Hematopoietic multipotent progenitor cell treated with erythropoietin and hydrocortisone succinate and interleukin-3 and kit ligand, for 4 days (in vitro differentiated cells): ENCODE results near the gene TAGLN2.

Source experiments
- DNase-seq: peaks from one replicate; pipeline ENCODE4 v3.0.0-alpha.2; 2015

Gene TAGLN2

DNA sequence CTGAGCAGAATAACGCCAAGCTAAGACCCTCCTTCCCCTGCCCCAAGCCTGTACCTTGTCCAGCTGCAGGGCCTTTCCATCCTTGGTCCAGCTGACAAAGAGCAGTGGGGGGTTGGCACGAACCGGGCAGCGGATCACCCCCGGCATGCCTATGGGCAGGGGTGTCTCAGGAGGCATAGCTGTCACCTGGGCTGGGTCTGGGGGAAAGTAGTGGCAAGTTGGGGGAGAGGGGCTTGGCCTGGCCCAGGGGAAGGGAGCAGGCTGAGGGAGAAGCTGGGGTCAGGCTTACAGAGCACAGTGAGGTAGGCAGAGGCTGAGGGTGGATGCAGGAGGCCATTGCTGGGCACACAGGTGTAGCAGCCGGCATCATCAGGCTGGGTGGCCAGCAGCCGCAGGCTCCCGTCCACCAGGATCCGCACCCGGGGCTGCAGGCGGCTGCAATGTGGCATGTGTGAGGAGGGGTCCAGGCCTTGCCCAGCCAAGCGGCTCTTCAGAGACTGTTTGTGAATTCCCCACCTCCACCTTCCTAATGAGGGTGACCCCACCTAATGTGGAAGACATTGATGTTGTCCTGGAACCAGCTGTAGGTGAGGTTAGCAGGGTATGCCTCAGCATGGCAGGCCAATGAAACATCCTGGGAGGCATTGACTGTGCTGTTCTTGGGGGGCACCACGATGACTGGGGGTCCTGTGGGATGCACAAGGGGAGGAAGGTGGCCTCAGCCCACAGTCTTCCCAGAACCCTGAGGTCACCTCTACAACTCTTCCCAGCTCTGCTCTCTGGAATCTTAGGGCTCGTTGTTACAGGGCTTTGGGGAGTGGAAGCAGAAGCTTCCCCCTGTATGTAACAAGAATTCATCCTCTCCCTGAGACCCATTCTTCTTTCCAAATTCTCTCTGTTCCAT lies 9.1 kb upstream of the TAGLN2 start:
- DNase-seq: no peak

DNA sequence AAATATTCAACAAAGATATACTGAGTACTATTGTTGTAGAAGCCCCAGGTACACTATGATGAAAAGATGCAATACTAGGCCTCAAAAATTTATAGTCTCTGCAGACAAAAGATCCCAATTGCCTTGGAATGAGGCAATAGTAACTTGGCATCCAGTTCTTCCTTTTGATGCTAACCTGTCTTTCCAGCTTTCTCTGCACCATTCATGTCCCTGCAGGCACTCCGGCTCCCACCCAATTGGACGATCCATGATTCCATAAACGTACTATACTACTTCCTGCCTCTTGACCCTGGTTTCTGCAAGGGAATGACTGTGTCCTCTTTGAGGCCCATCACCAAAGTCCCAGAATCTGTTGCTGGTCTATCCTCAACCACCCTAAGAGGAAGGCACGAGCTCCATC lies 8.0 kb upstream of the TAGLN2 start:
- DNase-seq: no peak

DNA sequence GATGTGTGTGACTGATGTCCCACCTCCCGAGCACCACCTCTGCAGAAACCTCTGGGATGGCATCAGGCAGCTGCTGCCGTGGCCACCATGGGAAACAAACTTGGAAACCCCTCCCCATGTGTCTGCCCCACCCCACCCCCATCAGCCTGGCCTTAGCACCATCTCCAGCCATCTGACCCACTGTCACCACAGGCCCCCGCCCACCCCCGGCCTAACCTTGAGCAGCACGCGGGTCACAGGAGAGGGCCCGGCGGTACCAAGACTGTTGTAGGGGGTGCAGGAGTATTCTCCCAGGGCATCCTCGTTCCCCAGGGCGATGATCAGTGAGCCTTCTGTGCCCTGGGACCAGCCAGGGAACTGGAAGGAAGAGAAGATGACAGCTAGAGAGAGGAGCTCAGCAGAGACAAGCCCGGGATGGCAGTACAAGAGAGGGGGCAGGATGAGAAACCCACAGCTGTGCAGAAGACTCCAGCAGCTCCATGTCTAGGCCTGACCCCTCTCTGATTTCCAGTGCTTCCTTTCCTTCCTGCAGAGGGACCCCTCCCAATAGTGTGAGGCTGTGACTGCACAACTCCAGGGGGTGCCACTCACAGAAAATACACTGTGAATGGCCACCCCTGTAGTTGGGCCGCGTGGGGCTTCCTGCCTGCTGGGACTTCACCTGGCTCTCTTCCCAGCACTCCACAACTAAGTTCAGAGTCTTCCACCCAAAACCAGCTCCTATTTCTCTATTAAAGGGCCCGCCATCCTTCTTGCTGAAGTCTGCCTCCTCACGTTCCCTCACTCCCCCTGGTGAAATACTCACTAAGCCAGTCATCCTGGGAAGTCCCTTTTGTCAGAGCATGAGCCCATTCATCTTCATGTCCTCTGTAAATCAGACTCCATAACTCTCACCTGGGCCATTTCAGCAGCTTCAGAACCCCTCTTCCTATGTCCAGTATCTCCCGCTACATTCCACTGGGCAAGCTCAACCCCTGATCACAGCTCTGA lies 7.3 kb upstream of the TAGLN2 start:
- no peak for DNase-seq

DNA sequence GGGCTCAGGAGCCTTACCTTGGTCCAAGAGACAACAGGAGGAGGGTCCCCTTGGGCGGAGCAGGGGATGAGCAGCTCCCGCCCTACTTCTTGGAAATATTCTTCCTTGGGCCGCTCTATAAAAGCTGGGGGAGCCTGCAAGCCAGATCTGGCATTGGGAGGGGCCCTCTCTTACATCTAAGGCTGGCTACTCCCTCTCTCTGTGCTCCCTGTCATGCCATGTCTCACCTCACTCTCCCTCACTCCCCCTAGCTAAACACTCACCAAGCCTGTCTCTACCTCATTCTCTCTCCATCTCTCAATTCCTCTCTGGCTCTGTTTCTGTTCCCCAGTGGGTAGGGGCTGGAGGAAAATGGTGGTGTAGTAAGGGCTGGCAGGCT lies 6.5 kb upstream of the TAGLN2 start:
- no peak for DNase-seq

DNA sequence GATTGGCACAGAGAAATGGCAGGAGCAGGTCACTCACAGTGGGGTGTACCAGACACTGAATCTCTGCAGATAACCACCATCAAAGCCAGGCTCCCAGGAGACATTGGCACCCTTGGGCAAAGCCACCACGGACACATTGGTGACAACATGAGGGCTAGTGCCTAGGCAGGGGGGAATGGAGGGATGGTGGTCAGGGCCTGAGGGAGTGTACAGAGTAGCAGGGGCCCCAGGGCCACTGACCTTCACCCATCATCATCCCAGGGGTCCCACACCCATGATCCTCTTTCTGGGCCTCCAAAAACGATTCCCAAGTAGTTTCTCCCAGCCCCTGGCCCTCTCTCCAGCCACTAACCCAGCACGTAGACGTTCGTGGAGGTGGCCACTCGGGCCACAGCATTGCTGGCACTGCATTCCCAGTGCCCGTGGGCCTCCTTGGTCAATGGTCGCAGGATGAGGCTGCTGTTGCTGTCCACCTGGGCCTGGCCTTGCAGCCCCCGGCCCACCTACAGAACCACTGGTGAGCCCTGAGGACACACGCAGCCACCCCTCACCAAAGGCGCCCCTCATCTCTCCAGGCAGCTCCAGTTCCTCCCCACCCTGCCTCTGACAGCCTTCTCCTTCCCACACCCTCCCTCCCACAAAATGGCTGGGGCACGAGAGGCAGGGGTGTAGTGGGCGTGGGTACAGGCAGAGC lies 5.9 kb upstream of the TAGLN2 start:
- DNase-seq: no peak

DNA sequence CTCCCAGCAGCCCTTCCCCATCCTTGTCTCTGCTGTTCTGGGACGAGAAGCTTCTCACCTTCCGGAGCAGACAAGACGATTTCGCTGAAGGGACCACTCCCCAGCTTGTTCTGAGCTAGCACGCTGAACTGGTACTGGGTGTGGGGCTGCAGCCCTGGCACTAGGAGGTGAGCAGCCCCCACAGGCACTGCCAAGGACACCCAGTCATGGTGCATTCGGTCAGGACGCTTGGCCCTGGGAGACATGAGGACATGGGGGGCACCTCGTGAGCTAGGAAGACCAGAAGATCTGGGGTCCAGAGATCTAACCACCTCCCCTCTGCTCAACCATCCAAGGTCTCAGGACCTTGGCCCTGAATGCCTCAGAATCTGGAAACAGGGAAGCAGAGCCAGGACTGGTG lies 5.3 kb upstream of the TAGLN2 start:
- DNase-seq: no peak

DNA sequence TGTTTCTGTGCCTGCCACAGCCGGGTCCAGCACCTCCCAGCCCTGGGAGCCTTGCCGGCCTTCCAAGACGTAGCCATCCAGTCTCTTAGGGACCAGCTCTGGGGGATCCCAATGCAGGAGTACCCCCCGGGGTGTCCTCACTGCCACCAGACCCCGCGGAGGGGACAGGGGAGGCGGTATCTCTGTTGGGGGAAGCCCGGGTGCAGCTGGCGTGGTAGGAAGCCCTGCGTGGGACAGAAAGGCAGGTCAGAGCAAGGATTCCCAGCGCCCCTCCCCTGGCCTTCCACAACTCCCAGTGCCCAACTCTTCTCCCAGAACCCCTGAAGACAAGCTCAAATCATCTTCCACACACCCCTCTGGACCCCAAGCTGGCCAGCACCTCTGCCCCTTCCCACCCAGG lies 4.9 kb upstream of the TAGLN2 start:
- DNase-seq: no peak

DNA sequence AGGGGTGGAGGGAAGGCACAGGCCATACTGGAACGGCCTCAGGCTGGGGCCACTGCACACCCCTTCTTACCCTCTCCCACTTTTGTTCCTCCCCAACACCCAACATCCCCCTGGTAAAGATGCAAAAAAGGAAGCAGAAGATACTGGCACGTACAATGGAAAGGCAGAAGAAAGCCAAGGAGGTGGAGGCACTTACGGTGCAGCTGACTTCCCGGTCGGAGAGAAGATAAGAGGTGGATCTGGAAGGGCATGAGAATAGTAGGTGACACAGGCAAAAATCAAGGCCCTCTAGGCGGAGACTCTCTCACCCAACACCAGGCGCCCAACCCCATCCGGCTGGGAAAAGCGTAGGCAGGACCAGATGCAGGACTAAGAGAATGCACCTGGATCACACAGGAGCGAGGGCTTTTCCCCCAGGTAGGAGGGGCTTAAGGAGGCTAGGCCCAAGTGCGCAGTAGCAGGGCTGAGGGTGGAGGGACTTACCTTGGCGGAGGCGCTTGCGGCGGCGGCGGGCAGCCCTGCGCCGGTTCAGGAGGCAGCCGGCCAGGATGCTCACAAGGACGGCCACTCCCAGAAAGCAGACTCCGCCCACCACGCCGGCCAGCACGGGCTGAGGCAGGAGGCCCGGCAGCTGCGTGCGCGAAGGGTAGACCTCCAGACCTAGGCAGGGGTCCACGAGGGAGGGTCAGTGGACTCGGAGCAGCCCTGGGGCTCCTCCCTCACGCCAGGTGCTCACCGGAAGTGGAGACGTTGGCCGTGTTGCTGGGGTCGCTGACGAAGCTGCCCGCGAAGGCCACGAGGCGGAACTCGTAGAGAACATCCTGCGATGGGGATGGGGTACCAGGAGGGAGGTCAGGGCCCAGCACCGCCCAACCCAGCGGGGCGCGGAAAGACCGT lies 4.1 kb upstream of the TAGLN2 start:
- no peak for DNase-seq

DNA sequence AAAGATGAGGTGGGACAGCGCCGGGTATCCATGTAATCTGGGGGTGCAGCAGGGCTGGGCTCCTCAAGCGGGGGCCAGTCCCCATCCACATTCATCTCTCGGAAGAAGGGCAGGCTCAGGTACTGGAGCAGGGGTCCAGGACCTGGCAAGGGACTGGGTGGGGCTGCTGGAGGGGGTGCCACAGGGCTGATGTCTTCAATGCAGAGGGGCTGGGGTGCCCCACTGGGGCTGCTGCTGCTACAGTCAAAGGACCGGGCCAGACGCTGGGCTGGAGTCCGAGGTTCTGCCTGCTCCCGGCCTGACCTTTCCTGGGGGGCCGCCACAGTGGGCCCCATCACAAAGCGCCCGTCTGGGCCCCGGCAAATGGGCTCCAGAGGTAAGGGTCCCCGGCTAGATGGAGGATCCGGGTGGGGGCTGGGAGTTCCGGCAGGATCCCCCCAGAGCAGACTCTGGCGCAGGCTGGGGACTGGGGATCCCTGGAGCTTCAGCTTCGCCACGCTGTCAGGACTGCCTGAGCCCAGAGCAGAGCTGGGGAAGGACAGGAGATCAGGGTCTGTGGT lies 3.3 kb upstream of the TAGLN2 start:
- DNase-seq: no peak

DNA sequence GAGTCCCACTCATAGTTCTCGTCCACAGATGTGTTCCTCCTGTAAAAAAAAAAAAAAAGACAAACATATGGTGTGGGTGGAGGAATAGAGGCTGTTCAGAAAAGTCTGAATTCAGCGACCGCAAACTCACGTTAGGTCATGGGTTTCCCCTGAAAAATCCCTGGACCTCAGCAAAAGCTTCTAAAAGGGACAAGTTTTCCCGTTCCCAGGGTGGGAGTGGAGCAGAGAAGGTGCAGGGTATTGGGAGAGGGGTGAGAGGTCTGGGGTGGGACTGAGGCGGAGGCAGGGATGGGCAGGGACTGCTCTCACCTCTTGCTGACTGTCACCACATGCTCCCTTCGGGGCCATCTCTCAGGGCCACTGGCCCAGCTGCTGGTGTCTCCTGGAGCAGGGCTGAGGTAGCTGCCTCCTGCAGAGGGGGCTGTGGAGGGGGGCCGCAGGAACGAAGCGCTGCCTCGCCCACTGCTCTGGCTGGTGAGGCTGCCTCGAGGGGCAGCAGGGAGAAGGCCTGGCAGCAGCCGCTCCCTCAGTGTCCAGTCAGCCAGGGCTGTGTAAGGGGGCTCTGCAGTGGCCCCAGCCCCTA lies 2.6 kb upstream of the TAGLN2 start:
- no peak for DNase-seq

DNA sequence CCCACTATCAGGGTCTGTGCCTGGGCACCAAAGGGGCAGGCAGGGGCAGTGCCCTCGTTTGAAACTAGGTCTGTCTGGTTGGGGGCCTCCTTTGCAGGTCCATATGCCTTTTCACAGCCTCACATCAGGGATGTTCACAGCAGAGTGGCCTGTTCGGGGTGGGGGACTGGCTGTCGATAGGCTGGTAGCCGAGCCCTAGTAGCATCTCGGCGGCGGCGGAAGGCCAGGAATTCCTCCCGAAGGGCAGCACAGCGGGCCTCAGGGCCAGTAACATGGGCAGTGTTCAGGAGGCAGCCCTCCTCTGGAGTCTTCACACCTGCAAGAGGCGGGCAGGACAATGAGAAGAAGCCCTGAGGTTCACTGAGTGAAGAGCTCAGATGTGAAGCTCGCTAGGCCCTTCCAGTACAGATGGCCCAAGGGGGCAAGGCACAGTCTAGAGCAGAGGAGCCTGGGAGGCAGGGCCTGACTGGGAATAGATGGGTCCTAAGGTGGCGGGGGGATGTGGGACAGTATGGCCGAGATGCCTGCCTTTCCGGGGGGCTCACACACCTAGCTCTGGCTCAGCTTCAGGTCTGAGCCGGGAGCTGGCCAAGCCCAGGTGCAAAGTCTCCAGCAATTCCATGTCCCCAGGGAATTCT lies 2.0 kb upstream of the TAGLN2 start:
- DNase-seq: no peak

DNA sequence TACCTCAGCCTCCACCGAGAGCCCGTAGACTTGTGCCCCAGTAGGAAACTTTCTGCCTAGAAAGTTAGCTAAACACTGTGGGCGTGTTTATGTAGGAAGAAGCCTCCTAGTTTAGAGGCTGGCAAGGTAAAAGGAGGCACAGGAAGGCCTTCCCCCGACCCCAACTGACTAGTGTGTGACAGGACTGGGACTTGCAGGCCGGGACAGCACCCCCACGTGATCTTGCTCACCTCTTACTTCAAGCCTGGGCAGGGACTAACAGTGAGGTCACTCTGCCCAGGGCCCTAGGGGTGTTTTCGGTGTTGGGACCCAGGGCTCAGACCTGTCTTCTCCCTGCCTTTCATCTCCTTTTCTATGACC lies 392 bp upstream of the TAGLN2 start:
- no peak for DNase-seq

DNA sequence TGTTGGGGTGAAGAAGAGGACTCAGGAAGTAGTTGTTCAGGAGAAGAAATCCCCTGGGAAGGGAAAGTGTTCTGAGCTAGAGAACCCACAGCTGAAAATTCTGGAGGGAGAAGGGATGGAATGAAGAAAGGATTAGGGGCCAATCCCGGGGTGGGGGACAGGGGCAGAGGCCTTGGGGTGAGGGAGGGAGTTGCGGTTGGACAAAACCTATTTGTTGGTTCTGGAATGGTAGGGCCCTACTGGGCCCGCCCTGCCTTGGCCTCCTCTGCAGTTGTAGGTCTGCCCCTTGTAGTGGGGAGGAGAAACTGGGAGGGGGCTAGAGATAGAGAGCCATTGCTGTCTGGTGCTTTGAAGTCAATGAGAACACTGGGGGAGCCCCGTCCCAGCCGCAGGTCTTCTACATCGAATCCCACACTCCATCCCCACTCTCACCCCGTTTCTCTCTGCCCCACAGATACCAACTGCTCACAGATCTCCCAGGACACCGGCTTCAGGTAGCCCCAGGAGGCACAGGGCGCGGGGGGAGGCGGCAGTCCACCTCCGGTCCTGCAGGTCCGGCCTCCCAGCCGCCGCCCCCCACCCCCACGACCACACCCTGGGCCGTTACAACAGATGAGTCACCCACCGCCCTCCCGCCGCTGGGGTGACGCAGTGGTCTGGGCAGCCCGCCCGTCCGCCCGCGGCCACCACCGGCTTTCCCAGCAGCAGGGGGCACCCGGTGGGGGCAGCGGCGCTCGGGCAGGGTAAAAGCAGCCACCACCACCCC lies 1.1 kb downstream of the TAGLN2 start:
- DNase-seq: peak; percentile 90

DNA sequence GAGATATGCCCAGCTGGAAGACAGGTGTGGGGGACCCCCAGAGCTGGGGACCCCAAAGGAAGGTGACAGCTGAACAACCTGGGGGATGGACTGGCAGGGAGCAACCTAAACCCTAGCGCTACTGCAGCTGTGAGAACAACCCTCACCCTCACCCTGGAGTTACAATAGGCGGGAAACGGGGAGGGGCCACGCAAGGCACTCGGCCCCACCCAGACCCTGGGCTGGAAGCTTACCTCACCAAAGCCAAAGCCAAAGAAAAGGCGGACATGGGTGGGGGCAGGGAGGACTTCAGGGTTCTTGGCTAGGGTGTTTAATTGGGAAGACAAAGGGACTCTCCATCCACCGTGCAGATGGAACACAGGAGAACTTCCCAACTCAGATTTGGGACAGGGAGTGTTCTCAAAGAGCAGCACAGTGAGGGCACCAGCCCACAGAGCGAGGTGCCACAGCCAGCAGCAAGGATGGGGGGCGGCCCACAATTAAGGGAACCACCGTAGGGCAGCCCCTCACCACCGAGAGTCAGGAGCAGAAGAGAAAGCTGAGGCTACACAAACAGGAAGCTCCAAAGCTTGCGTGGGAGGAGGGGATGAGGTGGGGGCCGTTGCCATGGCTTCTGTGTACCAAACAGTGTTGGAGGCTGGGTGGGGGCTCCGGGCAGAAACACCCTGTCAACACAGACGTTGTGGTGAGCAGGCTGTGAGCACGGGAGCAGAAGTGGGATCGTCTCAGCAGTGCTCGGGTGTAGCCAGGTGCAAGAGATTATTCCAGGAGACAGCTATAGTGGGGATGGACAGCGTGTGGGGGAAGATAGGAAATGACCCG lies 1.9 kb downstream of the TAGLN2 start:
- DNase-seq: peak; percentile 93

DNA sequence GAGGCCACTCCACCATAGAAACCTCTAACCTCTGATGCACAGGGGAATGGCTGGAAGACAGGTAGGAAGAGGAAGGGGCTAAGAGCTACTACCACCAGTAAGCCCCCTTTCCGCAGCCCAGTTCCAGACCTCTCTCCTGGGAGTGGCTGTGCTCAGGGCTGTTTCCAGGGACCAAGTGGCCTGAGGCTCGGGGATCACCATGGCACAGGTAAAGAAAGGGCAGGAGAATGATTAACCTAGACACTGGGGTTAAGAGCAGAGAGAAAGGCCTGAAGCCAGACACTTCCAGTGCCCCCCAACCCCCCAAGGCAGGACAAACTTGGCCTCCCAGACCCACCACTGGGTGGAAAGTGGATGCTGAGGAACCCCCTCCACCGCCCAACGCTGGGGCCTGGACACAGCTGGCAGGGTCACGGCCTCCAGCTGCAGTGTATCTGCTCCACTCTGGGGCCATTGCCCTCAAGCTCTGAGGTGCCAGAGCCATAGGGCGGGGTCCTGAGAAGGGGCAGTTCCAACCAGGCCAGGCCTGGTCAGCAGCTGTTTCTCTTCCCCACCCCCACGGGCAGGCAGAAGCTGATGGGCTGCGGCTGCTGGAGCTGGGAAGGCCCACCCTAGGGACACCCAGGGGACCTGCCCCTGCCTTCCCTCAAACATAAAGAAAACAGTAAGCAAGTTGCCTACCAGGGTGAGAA lies 2.6 kb downstream of the TAGLN2 start:
- peak; percentile 37 for DNase-seq

DNA sequence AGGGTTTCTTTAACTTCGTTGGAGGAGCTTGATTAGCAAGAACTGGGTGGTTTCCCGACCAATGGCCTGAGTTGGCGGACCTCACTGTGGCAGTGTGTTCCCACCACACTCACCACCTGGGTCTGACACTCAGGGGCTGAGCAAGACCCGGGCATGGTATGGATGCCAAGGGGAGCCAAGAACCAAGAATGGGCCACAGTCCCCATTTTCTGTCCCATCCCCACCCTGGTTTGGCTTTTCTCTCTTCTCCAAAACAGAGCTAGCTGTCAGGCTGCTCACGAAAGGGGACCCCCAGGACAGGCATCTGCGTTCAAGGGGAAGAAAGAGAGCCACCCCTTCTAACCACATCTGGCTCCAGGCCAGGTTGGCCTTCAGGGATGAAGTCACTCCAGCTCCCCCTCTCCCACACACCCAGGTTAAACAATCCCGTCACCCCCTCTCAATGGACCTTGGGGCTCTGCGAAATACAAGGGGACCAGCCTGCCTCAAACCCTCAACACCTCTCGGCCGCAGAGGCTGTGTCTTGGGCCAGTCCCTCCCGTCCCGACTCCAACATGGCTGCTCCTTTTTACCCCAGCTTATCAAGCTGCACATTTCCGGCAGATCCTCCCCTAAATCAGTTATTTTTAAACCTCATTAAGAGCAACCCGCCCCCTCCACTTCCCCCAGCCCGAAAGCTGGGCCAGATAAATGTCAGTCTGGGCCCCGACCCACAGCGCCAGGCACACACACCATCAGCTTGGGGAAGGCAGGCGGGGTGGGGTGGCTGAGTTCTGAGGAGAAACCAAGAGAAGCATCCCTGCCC lies 3.4 kb downstream of the TAGLN2 start:
- peak; percentile 96 for DNase-seq

DNA sequence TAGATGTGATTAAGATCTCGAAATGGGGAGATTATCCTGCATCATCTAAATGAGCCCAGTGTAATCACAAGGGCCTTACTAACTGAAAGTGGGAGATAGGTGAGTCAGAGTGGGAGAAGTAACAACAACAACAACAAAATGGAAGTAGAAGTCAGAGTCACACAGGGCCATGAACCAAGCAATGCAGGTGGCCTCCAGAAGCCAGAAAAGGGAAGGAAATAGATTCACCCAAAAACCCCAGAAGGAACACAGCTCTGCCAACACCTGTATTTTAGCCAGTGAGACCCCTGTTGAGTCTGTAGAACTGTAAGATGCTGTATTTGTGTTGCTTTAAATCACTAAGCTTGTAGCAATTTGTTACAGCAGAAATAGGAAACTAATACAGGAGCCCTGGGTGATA lies 4.1 kb downstream of the TAGLN2 start:
- no peak for DNase-seq

DNA sequence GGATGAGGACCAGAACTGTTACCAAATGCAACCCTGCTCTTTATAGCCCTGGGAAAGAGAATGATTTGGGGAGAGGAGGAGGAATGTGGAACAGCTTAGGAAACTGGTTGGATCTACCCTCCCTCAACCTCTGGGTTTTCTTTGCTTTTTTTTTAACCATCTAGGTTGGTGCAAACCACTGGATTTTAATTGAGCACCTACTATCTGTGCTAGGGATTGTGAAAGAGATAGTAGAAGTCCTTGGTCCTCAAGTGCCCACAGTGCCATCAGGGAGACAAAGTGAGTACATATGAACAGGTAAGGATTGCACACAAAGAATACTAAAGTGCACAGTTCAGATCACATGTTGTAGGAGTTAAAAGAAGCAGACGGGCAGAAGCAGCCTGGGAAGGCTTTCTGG lies 4.7 kb downstream of the TAGLN2 start:
- DNase-seq: no peak
